HT1080 (cell line): ENCODE results near the gene PIK3R3. TPM values are rescaled to one million over a fixed set of nuclear protein-coding genes. Genes with fewer than 3 reads are reported as not detected.
"Not testable (repeated sequence)": the region's sequence is repeated elsewhere in the genome, so short reads cannot be mapped to it uniquely, and the experiment has no call there.

Source experiments
- DNase-seq: peaks from one replicate; pipeline ENCODE4 v3.0.0-alpha.2; 2015; ENCODE audit warnings: low read depth
- total RNA-seq: library from RNA; depleted of rRNA; stranded (reverse); fragments of >200 nt; shearing (Covaris generic); gene quantifications from 2 replicates; pipeline ENCODE4 v1.2.3, GENCODE V29; 2014

Gene PIK3R3
- total RNA-seq, 1 experiment from 2014 or later: 2.6 TPM

DNA sequence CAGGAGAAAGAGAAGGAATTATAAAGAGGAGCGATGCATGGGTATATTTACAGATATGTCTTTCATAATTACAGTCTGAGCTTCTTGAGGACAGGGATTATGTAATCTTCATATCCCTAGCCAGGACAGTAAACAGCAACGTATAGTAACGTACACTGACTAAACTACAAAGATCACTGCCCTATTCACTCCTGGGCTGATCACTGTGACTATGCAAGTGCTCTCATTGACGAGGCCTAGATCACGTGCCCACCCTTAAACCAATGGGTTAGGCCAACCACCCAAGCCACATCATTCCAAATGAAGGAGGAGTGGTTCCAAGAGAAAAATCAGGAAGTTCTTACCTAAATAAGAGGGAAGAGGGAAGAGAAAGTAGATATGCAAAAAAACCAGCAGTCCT, 18.5 kb downstream of the PIK3R3 start:
- DNase-seq: no peak

DNA sequence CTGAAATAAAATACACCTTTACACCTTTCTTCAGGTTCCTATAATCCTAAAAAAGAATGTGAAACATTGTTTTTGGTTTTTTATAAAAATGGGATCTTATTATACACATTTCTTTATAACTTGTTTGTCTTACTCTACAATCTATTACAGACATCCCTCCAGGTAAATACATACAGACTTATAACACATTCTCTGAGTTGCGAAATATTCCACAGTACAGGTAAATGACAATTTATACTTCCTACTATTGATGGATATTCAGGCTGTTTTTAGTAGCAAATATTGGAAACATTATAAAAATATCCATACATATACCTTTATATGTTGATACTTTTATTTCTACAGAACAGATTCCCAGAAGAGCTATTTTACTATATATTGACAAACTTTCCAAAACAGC, 20.3 kb downstream of the PIK3R3 start:
- no peak for DNase-seq

DNA sequence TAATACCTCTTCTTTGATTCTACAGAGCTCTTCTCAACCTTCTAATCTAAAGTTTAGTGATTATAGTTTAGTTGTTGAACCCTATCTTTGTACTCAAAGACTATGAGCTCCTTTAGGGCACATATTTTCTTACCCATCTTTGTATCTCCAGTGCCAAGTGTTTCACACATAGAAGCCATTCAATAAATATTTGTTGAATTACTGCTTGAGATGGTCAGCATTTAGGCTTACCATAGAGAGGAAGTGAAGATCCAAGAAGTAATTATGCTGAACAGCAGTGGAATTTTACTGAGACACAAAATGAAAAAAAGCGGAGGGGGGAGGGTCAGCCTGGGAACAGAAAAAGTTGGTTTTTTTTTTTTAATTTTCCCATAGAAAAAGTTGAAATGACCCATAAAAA, 21.9 kb downstream of the PIK3R3 start:
- no peak for DNase-seq

DNA sequence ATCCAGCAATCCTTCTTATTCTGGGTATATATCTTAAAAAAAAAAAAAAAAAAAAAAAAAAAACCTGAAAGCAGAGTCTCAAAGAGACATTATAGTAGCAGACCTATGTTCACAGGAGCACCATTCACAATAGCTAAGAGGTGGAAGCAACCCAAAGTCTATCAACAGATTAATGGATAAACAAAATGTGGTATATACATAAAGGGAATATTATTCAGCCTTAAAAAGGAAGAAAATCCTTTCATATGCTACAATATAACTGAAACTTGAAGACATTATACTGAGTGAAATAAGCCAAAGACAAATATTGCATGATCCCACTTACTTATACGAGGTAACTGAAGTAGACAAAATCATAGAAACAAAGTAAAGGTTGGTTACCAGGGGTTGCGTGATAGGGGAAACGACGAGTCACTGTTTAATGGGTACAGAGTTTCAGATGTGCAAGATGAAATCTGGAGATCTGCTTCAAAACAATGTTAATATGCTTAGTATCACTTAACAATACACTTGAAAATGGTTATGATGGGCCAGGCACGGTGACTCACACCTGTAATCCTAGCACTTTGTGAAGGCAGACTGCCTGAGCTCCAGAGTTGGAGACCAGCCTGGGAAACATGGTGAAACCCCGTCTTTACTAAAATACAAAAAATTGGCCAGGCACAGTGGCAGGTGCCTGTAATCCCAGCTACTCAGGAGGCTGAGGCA, 29.5 kb downstream of the PIK3R3 start:
- peak; percentile 39 for DNase-seq

DNA sequence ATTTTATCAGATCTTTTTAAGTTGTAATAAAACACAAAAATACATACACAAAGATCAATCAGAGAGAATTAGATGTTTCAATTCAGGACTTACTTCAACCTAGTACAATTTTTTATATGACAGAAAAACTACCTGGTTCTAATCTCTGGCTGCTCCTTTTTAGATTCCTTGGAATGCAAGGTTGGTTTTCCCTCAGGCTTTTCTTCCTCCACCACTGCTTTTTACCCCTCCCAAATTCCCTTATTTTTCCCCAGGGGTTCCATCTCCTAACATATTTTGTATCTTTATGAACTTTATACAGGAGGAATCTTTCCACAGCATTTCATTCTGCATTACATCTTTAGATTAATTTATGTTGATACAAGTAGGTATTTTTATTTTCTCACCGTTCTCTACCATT, 33.2 kb downstream of the PIK3R3 start:
- no peak for DNase-seq

DNA sequence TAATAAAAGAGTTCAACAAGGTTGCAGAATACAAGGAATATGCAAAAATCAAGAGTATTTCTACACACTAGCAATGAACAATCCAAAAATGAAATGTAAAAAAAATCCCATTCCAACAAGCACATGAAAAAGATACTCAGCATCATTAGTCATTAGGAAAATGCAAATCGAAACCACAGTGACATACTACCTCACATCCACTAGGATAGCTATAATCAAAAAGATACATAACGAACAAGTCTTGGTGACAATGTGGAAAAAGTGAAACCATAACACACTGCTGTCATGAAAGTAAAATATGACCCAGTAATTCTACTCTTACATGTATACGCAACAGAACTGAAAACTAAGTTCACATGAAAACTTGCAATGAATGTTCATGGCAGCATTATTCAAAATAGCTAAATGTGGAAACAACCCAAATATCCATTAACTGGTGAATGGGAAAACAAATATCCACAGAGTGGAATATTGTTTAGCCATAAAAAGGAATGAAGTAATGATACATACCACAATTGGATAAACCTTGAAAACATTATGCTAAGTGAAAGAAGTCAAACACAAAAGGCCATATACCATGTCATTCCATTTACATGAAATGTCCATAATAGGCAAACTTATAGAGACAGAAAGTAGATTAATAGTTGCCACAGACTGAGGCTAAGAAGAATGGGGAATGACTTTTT, 34.3 kb downstream of the PIK3R3 start:
- no peak for DNase-seq

DNA sequence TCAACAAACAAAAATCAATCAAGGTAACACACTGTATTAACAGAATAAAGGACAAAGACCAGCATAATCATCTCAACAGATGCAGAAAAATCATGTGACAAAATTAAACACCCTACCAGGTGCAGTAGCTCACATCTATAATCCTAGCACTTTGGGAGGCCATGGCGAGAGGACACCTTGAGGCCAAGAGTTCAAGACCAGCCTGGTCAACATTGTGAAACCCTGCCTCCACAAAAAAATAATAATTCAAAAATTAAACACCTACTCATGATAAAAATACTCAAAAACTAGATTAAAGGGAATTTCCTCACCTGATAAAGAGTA, 35.3 kb downstream of the PIK3R3 start:
- no peak for DNase-seq

DNA sequence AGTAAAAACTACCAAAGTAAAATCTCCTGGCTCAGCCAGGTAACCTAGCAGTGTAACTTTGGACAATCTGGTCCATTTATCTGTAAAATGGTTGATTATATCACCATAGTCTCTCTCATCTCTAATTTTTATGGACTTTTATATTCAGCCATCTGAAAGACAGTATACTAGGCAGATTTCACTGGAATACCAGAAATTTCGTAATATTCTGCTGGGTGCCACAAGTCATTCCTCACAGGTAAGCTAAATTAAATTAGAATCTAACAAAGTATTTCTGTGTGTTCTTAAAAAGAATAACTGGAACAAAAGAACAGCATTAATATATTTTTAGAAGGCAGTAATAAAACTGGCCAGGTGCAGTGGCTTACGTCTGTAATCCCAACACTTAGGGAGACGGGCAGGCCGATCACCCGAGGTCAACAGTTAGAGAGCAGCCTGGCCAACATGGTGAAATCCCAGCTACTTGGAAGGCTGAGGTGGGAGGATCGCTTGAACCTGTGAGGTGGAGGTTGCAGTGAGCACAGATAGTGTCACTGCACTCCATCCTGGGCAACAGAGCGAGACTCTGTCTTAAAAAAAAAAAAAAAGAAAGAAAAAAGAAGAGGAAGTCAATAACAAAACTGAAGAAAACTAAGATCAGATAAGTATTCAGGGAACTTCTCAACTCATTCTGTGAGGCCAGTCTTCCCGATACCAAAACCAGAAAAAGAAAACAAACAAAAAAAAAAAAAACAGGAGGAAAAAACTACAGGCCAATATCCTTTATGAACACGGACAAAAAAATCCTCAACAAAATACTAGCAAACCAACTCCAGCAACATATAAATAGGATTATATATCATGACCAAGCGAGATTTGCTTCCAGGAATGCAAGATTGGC, 35.9 kb downstream of the PIK3R3 start:
- DNase-seq: no peak

DNA sequence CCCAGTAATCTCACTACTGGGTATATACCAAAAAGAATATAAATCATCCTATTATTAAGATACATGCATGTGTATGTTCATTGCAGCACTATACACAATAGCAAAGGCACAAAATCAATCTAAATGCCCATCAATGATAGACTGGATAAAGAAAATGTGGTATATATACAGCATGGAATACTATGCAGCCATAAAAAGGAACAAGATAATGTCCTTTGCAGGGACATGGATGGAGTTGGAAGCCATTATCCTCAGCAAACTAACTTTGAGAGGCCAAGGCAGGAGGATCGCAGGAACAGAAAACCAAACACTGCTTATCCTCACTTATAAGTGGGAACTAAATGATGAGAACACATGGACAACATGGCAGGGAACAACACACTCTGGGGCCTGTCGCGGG, 37.3 kb downstream of the PIK3R3 start:
- not testable (repeated sequence) for DNase-seq

DNA sequence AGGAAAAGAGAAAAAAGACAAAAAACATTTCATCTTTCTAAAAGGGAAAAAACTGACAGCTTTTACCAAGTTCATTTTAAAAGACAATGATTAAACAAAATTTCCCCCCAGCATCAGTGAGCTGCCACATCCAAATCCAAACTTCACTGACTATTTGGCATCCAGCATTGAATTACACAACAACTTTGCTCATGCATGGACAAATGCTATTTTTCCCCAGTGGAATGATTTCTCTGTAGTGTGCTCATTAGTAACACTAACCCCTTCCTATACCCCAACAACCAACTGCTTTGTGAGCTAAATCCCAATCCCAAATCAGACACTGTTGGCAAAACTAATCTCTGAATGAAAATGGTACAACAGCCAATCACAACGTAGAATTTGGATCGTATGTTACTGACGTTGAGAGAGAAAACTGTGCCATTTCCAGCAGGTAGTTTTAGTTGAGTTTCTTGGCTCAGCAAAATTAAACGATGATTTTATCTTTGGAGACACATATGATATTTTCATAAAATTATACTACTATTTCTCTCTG, 37.9 kb downstream of the PIK3R3 start:
- DNase-seq: no peak

DNA sequence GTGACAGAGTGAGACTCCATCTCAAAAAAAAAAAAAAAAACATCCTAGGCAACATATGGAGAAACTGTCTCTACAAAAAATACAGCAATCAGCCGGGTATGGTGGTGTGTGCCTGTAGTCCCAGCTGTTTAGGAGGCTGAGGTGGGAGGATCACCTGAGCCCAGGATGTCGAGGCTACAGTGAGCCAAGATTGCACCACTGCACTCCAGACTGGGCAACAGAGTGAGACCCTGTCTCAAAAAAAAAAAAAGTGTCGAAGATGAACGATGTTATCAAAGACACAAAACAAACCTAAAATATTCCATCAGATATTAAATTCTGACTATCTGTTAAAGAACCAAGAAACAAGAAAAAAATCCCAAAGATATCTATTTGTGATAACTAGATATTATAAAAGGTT, 38.6 kb downstream of the PIK3R3 start:
- not testable (repeated sequence) for DNase-seq

DNA sequence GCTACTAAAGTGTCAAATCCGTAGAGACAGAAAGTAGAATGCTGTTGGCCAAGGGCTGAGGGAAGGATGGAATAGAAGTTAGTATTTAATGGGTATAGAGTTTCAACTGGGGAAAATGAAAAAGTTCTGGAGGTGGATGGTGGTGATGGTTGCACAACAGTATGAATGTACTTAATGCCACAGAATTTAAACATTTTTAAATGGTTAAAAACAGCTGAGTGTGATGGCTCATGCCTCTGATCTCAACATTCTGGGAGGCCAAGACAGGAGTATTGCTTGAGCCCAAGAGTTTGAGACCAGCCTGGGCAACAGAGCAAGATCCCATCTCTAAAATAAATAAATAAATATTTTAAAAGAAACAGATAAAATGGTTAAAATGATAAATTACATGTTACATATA, 44.5 kb downstream of the PIK3R3 start:
- DNase-seq: no peak

DNA sequence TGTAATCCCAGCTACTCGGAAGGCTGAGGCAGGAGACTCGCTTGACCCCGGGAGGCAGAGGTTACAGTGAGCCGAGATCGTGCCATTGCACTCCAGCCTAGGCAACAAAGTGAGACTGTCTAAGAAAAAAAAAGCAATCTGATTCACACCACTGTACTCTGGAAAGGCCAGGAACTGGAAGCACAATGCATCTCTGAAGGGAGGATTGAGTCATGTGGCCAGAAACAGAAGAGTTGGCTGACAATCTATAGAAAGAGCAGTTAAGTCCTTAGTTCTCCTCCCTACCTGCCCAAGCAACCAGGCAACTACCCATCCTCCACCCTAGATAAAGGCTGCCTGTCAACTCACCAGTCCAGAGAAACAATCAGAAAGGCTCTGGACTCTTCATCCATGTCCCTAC, 45.9 kb downstream of the PIK3R3 start:
- DNase-seq: no peak

DNA sequence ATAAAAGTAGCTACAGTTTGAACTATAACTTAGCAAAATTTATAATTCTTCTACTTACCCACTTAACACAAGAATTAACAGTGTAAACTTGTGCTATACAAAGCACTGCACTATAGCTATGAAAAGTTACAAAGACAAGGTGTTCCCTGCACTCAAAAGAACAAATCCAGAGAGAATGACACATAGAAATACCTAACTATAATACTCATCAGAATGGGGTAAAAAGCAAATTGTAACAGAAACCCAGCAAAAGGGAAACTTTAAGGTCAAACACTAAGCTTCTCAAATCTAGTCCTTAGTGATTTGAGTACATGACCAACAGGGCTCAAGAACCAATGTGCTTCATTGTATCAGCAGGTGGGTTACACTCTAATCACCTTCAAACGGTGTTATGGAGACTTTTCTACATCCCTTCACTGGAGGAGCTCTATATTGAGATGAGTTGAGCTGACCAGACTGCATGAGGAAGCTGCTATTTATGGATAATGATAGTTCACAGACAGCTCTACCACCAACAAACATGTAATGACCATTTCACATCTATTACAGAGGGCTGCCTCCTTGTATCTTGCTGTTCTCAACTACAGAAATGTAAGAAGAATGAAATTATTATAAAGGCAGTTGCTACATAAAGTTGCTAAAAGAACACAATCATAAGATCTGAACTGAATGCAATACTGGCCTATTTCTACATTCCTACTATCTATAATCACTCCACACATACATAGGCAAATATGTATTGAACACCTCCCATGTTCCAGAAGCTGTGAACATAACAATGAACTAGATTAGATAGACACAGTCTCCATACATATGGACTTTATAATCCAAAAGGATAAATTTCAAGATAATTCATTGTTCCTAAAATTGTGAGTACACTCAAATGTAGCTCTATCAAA, 47.6 kb downstream of the PIK3R3 start:
- DNase-seq: peak; percentile 51

DNA sequence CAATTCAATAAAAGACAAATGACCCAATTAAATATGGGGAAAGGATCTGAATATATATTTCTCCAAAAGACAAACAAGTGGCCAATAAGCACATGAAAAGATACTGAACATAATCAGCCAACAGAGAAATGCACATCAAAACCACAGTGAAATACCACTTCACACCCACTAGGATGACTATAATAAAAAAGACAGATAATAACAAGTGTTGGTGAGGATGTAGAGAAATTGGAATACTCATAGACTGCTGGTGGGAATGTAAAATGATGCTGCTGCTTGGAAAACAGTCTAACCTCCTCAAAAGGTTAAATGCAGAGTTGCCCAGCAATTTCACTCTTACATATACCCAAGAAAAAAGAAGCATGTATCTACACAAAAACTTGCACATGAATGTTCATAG, 48.9 kb downstream of the PIK3R3 start:
- DNase-seq: no peak

DNA sequence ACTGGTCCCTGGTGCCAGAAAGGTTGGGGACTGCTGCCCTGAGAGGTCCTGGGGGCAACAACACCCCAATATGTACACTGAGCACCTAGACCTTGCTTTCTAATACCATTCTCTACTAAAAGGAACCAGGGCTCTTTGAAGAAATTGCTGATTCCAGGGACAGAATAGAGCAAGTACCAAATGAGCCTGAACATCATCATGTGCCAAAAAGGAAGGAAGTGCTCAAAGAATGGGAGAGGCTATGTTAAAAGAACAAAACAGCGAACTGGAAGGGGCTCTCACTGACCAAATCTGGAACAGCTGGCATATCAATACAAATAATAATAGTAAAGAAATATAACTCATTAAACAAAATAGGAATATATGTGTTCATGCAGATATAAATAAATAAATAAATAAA, 50.8 kb downstream of the PIK3R3 start:
- no peak for DNase-seq

DNA sequence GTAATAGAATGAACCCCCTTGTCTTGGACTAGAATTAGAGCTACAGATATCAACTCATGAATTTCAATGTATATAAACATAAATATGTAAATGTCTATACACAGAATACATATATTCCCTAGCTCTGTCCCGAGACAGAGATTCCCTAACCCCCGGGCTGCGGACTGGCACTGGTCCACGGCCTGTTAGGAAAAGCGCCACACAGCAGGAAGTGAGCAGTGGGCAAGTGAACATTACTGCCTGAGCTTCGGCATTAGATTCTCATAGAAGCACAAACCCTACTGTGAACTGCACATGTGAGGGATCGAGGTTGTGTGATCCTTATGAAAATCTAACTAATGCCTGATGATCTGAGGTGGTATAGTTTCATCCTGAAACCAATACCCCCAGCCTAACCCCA, 51.2 kb downstream of the PIK3R3 start:
- DNase-seq: no peak

DNA sequence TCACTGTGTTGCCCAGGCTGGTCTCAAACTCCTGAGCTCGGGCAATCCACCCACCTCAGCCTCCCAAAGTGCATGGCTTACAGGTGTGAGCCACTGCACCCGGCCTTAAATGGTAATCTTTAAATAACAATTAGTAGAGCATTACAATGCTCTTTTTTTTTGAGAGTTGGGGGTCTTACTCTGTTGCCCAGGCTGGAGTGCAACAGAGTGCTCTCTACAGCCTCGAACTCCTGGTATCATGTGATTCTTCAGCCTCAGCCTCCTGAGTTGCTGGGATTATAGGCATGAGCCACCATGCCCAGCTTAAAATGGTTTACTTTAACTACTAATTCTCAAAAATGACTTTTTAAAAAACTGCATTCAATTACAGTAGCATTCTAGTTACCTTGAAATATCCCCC, 52.2 kb downstream of the PIK3R3 start:
- DNase-seq: no peak

DNA sequence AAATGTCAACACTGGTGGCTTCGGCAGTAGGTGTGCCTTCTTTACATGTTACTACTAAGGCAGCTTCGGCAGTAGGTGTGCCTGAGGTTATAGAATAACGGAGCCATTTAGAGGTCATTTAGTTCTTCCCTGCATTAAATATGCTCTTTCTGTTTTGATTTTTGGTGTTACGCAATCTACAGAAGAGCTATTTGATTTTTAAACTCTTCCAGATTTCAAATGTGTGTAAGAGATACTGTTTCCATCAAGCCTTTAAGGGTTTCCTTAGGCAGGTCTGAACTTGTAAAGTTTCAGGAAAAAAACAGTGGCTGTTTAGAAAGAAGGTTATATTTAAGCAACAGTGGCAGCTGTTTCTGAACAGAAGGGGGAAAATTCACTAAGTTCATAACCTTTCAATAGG, 54.8 kb downstream of the PIK3R3 start:
- no peak for DNase-seq

DNA sequence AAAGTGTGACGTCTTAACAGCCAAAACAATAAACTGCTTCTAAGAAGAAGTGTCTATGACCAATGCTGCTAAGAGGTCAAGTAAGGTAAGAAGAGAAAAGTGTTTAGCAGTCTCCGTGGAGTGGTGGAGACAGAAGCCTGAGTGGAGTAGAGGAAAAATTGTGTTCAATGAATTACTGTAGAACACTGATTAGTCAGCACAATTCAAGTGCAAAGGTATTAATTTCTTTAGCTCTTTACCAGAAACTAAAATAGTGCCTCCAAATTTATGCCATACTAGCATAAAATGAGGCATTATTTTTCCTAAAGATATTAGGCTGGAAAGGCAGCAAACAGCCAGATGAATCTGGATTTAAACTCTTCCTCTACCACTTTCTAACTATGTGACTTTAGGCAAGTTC, 56.1 kb downstream of the PIK3R3 start:
- DNase-seq: no peak

DNA sequence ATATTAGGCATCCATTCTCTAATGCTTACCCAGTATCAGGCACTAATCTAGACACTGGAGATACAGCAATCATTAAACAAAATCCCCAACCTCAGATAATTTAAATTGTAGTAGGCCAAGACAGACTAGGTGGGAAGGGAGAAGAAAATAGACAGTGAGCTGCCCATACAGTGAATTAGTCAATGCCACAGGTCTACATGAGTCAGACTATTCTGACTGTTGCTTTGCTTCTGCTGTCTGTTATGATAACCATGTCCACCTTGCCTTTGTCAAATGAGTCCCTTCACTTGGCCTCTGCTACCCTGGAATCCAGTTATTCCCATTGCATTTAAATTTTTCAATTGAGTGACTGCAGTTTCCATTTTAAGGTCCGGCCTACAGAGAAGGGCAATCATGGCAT, 59.5 kb downstream of the PIK3R3 start:
- peak; percentile 50 for DNase-seq
